GM23338 (cell line): Measurements from ENCODE around the gene CAPN8.

Source experiments
- EZH2 ChIP-seq: fragments of 200-600 bp; sonication (generic); IDR thresholded peaks from one replicate; pipeline ENCODE4 v1.8.0; 2017; ENCODE audit warnings: antibody characterized with exemption, mild to moderate bottlenecking, low read depth; ENCODE audit not compliant: unreplicated experiment
- JUNB ChIP-seq: IDR thresholded peaks from one replicate; pipeline ENCODE4 v1.6.1; 2016; ENCODE audit warnings: antibody characterized with exemption; ENCODE audit not compliant: unreplicated experiment
- POLR2AphosphoS5 ChIP-seq: IDR thresholded peaks from 2 replicates; pipeline ENCODE4 v1.6.1; 2016; ENCODE audit warnings: antibody characterized with exemption, low read depth
- TF ChIP-seq, protein P1 (sequence below): IDR thresholded peaks from one replicate; pipeline ENCODE4 v1.6.1; 2018; ENCODE audit warnings: antibody characterized with exemption; ENCODE audit not compliant: unreplicated experiment

DNA sequence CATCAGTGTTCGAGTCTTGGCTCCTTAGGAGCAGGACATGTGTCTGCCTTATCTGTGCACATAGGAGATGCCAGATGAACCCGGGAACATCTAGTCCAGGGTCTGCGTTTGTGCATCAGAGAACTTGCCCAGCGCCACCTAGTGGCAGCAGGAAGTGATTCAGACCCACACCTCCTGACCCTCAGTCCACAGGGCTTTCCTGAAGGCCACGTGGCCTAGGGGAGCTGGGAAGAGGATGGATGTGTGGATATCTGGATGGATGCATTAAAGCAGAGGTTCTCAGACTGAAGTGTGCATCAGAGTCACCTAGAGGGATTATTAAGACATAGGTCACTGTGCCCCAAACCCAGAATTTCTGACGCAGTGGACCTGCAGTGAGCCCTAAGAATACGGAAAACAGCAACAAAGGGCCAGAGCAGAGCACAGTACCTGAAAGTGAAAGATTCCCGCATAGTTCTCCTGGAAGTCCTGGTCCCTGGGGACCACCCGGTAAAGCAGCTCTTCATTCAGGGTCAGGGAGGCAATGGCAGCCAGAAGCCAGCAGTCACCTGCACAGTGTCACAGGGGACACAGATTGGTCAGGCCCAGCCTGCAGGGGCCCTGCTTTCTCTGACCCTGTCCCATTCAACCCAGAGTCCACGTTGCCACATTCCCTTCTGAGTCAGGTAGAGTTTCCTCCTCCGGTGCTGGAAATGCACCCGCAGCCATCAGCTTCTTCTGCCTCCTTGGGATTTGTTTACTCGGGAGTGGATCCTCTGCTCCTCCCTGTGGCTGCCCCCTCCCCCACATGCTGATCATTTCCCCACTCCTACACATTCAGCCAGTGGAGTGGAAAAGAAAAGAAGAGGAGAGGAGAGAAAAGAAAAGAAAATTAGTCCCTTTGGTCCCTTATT is 37.0 kb downstream of the CAPN8 start:
- no peak for TF ChIP-seq EZH2
- TF ChIP-seq JUNB = no peak
- no peak for TF ChIP-seq POLR2AphosphoS5
- TF ChIP-seq, protein P1, sequence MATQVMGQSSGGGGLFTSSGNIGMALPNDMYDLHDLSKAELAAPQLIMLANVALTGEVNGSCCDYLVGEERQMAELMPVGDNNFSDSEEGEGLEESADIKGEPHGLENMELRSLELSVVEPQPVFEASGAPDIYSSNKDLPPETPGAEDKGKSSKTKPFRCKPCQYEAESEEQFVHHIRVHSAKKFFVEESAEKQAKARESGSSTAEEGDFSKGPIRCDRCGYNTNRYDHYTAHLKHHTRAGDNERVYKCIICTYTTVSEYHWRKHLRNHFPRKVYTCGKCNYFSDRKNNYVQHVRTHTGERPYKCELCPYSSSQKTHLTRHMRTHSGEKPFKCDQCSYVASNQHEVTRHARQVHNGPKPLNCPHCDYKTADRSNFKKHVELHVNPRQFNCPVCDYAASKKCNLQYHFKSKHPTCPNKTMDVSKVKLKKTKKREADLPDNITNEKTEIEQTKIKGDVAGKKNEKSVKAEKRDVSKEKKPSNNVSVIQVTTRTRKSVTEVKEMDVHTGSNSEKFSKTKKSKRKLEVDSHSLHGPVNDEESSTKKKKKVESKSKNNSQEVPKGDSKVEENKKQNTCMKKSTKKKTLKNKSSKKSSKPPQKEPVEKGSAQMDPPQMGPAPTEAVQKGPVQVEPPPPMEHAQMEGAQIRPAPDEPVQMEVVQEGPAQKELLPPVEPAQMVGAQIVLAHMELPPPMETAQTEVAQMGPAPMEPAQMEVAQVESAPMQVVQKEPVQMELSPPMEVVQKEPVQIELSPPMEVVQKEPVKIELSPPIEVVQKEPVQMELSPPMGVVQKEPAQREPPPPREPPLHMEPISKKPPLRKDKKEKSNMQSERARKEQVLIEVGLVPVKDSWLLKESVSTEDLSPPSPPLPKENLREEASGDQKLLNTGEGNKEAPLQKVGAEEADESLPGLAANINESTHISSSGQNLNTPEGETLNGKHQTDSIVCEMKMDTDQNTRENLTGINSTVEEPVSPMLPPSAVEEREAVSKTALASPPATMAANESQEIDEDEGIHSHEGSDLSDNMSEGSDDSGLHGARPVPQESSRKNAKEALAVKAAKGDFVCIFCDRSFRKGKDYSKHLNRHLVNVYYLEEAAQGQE = no peak
